HG03095 (cell line): Measurements from ENCODE around the gene NTPCR.
"Not testable (repeated sequence)": the region's sequence is repeated elsewhere in the genome, so short reads cannot be mapped to it uniquely, and the experiment has no call there.

Source experiments
- ATAC-seq: cut with Tn5 transposase; IDR thresholded peaks from one replicate; pipeline ENCODE4 v1.9.1; 2021; ENCODE audit warnings: moderate library complexity; ENCODE audit not compliant: unreplicated experiment

Gene NTPCR

GRCh38 chr1:232983375-232983774 lies 33.0 kb downstream of the NTPCR start:
- ATAC-seq, result no peak

- ATAC-seq, result no peak
These were observed 33.6 kb downstream of the NTPCR start for GRCh38 chr1:232983817-232984567.

- ATAC-seq, result no peak
These were observed 34.4 kb downstream of the NTPCR start for GRCh38 chr1:232984577-232985425.

- ATAC-seq, result no peak
These were observed 35.6 kb downstream of the NTPCR start for GRCh38 chr1:232985882-232986526.

- no peak for ATAC-seq
These were observed 36.1 kb downstream of the NTPCR start for GRCh38 chr1:232986527-232986922.

GRCh38 chr1:232987046-232987773 lies 36.8 kb downstream of the NTPCR start:
- ATAC-seq, result no peak

GRCh38 chr1:232987774-232988140 lies 37.3 kb downstream of the NTPCR start:
- ATAC-seq, result no peak

GRCh38 chr1:232988572-232989040 lies 38.2 kb downstream of the NTPCR start:
- no peak for ATAC-seq

GRCh38 chr1:232990176-232991128 lies 40.0 kb downstream of the NTPCR start:
- ATAC-seq, result no peak

GRCh38 chr1:232991238-232991637 lies 40.8 kb downstream of the NTPCR start:
- ATAC-seq, result no peak

GRCh38 chr1:232992227-232992626 lies 41.8 kb downstream of the NTPCR start:
- ATAC-seq, result no peak

- ATAC-seq, result no peak
These were observed 43.1 kb downstream of the NTPCR start for GRCh38 chr1:232993555-232993954.

- ATAC-seq, result no peak
These were observed 44.8 kb downstream of the NTPCR start for GRCh38 chr1:232995189-232995588.

- no peak for ATAC-seq
These were observed 45.7 kb downstream of the NTPCR start for GRCh38 chr1:232996143-232996542.

GRCh38 chr1:232998138-232998537 lies 47.7 kb downstream of the NTPCR start:
- no peak for ATAC-seq

GRCh38 chr1:232998646-232999045 lies 48.2 kb downstream of the NTPCR start:
- no peak for ATAC-seq

- no peak for ATAC-seq
These were observed 49.7 kb downstream of the NTPCR start for GRCh38 chr1:232999956-233000625.

- not testable (repeated sequence) for ATAC-seq
These were observed 53.2 kb downstream of the NTPCR start for GRCh38 chr1:233003638-233004037.

GRCh38 chr1:233004451-233004850 lies 54.0 kb downstream of the NTPCR start:
- no peak for ATAC-seq
